Measurements from ENCODE around the gene BRD4.

The BRD4 gene

DNA sequence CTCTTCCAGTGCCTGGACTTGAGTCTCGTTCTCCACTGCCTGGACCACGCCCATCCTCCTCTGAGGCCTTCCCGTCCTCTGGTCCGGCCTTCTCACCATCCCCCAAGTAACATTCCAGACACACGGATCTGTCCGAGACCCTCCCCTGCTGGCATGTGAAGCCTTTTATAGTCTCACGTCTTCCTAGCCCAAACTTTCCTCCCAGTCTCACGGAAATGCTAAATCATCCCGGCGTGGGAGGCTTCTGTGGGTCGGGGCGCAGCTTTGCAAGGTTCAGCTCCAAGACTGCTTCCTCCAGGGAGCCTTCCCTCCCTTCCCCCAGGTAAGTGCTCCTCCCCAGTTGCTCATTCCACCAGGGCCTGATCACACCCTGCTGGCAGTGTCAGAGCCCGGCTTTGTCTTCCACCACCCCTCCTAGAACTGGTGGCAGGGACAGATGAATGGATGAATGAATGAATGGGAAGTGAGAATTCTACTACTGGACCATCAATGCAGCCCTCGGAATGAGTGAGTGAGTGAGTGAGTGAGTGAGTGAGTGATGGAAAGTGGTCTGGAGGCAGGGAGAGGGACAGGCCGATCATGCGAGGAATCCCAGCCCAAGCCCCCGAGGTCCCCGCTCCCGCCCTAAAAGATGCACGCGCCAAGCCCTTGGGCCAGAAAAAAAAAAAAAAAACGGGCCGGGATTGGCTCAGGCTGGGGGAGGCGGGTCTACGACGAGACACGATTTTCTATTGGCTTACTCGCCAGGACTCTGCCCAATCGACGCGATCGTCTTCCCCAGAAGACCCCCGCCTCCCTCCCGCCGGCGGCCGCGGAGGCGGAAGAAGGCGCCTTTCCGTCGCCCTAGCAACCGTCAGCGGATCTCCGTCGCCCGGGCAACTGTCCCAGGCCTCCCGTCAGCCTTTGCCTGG, 109.3 kb downstream of the BRD4 start:
- TF ChIP-seq CTCF (IDR thresholded peaks at IDR 0.05): no peak

GRCh38 chr19:15220833-15221232, 111.5 kb downstream of the BRD4 start:
- DNase-seq (ENCODE audit: low spot score): no peak
- Histone ChIP-seq H3K4me3 (no peak overlapping the region), H3K27ac (no peak overlapping the region)
- TF ChIP-seq CTCF (IDR thresholded peaks at IDR 0.05): no peak

More for the DNA sequence above, 109.3 kb downstream of the BRD4 start:
- peak; percentile 96 for DNase-seq (ENCODE audit: low spot score)
- Histone ChIP-seq H3K27ac (peak overlapping the region; percentile 84 to 95), H3K4me3 (peak overlapping the region; percentile 93)

GRCh38 chr19:15218501-15218900, 113.8 kb downstream of the BRD4 start:
- no peak overlapping the region for H3K27ac ChIP-seq
- no peak for DNase-seq (ENCODE audit: low spot score)
- TF ChIP-seq CTCF (IDR thresholded peaks at IDR 0.05): no peak
- H3K4me3 ChIP-seq: no peak overlapping the region

- Histone ChIP-seq H3K4me3 (no peak overlapping the region), H3K27ac (no peak overlapping the region)
- no peak for DNase-seq (ENCODE audit: low spot score)
- TF ChIP-seq CTCF (IDR thresholded peaks at IDR 0.05): no peak
Measured at GRCh38 chr19:15216363-15216762, 116.0 kb downstream of the BRD4 start.

GRCh38 chr19:15213715-15214381, 118.5 kb downstream of the BRD4 start:
- H3K27ac ChIP-seq: peak overlapping the region; percentile 88 to 91
- peak; percentile 97 for DNase-seq (ENCODE audit: low spot score)
- no peak for TF ChIP-seq CTCF (IDR thresholded peaks at IDR 0.05)
- H3K4me3 ChIP-seq: no peak overlapping the region

- no peak for DNase-seq (ENCODE audit: low spot score)
- Histone ChIP-seq H3K4me3 (no peak overlapping the region), H3K27ac (peak overlapping the region; percentile 88 to 91)
- no peak for TF ChIP-seq CTCF (IDR thresholded peaks at IDR 0.05)
Measured at GRCh38 chr19:15212711-15213110, 119.6 kb downstream of the BRD4 start.

All from coronary artery (tissue), 2 donors.